Lung (tissue), 12 donors: ENCODE measurements around the gene TTLL10. TPM values are rescaled to one million over a fixed set of nuclear protein-coding genes. Genes with fewer than 3 reads are reported as not detected.
A peak's percentile ranks its signal among the peaks of the same experiment; 100 is the strongest.

Experiments used
- ATAC-seq: fragments of 200-7000 bp; cut with Tn5 transposase; one replicate; pipeline ENCODE4 v1.9.1; 2020; ENCODE audit warnings: moderate number of reproducible peaks; ENCODE audit not compliant: insufficient read depth, low FRiP score
- DNase-seq, 3 donors: peaks; one replicate each; pipeline ENCODE4 v3.0.0-alpha.2; 2013 to 2017
- H3K27ac ChIP-seq, 2 donors: one replicate each; pipeline ENCODE4 v1.5.1; 2013; ENCODE audit warnings: mild to moderate bottlenecking in 2 of 2, moderate library complexity in 2 of 2, control low read depth in 1 of 2, inconsistent platforms in 1 of 2, low read depth in 1 of 2, low read length in 1 of 2
- H3K27me3 ChIP-seq, 3 donors: one replicate each; pipeline ENCODE4 v1.5.1; 2013; ENCODE audit warnings: low read length in 2 of 3; ENCODE audit not compliant: control insufficient read depth in 3 of 3, insufficient read depth in 3 of 3
- H3K36me3 ChIP-seq, 4 donors: one replicate each; pipeline ENCODE4 v1.5.1; 2013; ENCODE audit warnings: low read length in 4 of 4, mild to moderate bottlenecking in 1 of 4, moderate library complexity in 1 of 4; ENCODE audit not compliant: control insufficient read depth in 4 of 4, insufficient read depth in 4 of 4
- H3K4me1 ChIP-seq, 5 donors: one replicate each; pipeline ENCODE4 v1.5.1; 2013; ENCODE audit warnings: low read length in 5 of 5, mild to moderate bottlenecking in 2 of 5, moderate library complexity in 1 of 5; ENCODE audit not compliant: control insufficient read depth in 5 of 5, insufficient read depth in 5 of 5
- H3K4me3 ChIP-seq: one replicate; pipeline ENCODE4 v1.5.1; 2013; ENCODE audit warnings: mild to moderate bottlenecking, control low read depth, moderate library complexity
- H3K9ac ChIP-seq, 2 donors: one replicate each; pipeline ENCODE4 v1.5.1; 2013; ENCODE audit warnings: low read length in 2 of 2, control low read depth in 1 of 2; ENCODE audit not compliant: insufficient read depth in 1 of 2
- H3K9me3 ChIP-seq, 4 donors: one replicate each; pipeline ENCODE4 v1.5.1; 2013; ENCODE audit warnings: low read length in 3 of 4, mild to moderate bottlenecking in 1 of 4, moderate library complexity in 1 of 4; ENCODE audit not compliant: control insufficient read depth in 4 of 4, insufficient read depth in 3 of 4
- CTCF ChIP-seq: IDR thresholded peaks from 2 replicates; pipeline ENCODE4 v1.5.1; 2012; ENCODE audit warnings: mild to moderate bottlenecking; ENCODE audit errors: control extremely low read depth, extremely low read depth
- whole genome bisulfite sequencing, 2 donors: extraction: QIAGEN DNeasy Blood & Tissue Kit; methylation state at CpG; one replicate each; pipeline ENCODE4 v1.1.7; 2013; 5-methylcytosine and 5-hydroxymethylcytosine counted together
- polyA plus RNA-seq, 2 donors: library from polyadenylated mRNA; stranded (reverse); fragments of 200-250 nt; gene quantifications; one replicate each; pipeline ENCODE4 v1.2.1, GENCODE V29; 2013
- total RNA-seq, 2 donors: library from RNA; depleted of rRNA in 1 of 2; stranded (reverse); fragments of >200 nt in 1 of 2; gene quantifications; one replicate each; pipeline ENCODE4 v1.2.1, GENCODE V29; 2014 to 2021
- donor health status: control.
- donor health status: control.
- donor health status: Bipolar disorder and iron deficiency.
- donor health status: healthy.
- donor health status: DM: yes; HTN: yes; CAD: no.

The TTLL10 gene
- total and polyA plus RNA-seq, 4 donors = 3.7 to 19.7 (median 4.5) TPM

- Histone ChIP-seq H3K27me3 (peaks cover 0 to 13% (median 3%) of the 10 kb centered on the region in 3 donors), H3K9ac (no peak overlapping the region), H3K27ac (no peak overlapping the region), H3K36me3 (no peaks in the 10 kb centered on the region), H3K9me3 (peaks cover 0 to 2% (median 0%) of the 10 kb centered on the region in 4 donors), H3K4me3 (no peak overlapping the region), H3K4me1 (no peaks in the 10 kb centered on the region)
- ATAC-seq (no peak), DNase-seq (peak in 1 of 3 donors; percentile 9)
- TF ChIP-seq CTCF = no peak
- WGBS, 2 donors = 66 to 67% methylated on average over 31 of the region's 31 CpGs
These were observed 26.5 kb downstream of the TTLL10 start for GRCh38 chr1:1199961-1200875.

GRCh38 chr1:1200876-1201810, 27.5 kb downstream of the TTLL10 start:
- WGBS, 2 donors = 0 to 1% methylated on average over 68 to 109 of the region's 109 CpGs
- Histone ChIP-seq H3K27me3 (peaks cover 0 to 13% (median 7%) of the 10 kb centered on the region in 3 donors), H3K9me3 (no peaks in the 10 kb centered on the region), H3K4me1 (peaks cover 0 to 4% (median 0%) of the 10 kb centered on the region in 5 donors), H3K9ac (no peak overlapping the region), H3K36me3 (no peaks in the 10 kb centered on the region), H3K4me3 (no peak overlapping the region), H3K27ac (no peak overlapping the region)
- DNase-seq = peak in 2 of 3 donors; percentile 22 to 28
- ATAC-seq = peak; percentile 60
- no peak for TF ChIP-seq CTCF

GRCh38 chr1:1202831-1203560, 29.3 kb downstream of the TTLL10 start:
- peaks cover 4 to 20% (median 10%) of the 10 kb centered on the region in 3 donors for H3K27me3 ChIP-seq
- no peak for TF ChIP-seq CTCF
- DNase-seq (peak in 1 of 3 donors; percentile 13), ATAC-seq (no peak)
- no peak overlapping the region for H3K9ac ChIP-seq
- H3K4me1 ChIP-seq = peaks cover 0 to 9% (median 0%) of the 10 kb centered on the region in 5 donors
- no peaks in the 10 kb centered on the region for H3K9me3 ChIP-seq
- H3K4me3 ChIP-seq = no peak overlapping the region
- 70 to 83% methylated on average over 27 of the region's 27 CpGs for WGBS, 2 donors
- H3K36me3 ChIP-seq = no peaks in the 10 kb centered on the region
- no peak overlapping the region for H3K27ac ChIP-seq
